ENCODE measurements around the gene TINCR.

DNA sequence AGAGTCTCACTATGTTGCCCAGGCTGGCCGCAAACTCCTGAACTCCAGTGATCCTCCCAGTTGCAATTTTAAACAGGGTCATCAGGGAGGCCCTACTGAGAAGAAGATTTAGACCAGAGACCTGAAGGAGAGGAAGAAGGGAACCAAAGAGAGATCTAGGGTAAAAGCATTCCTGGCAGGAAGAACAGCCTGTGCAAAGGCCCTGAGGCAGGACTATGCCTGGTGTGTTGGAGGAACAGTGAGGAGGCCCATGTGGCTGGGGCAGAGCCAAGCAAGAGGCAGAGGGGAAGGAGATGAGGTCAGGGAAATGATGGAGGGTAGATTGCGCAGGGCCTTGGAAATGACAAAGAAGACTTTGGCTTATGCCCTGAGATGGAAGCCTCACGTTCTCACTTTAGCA, 34.5 kb downstream of the TINCR start:
- TF ChIP-seq, protein P1, sequence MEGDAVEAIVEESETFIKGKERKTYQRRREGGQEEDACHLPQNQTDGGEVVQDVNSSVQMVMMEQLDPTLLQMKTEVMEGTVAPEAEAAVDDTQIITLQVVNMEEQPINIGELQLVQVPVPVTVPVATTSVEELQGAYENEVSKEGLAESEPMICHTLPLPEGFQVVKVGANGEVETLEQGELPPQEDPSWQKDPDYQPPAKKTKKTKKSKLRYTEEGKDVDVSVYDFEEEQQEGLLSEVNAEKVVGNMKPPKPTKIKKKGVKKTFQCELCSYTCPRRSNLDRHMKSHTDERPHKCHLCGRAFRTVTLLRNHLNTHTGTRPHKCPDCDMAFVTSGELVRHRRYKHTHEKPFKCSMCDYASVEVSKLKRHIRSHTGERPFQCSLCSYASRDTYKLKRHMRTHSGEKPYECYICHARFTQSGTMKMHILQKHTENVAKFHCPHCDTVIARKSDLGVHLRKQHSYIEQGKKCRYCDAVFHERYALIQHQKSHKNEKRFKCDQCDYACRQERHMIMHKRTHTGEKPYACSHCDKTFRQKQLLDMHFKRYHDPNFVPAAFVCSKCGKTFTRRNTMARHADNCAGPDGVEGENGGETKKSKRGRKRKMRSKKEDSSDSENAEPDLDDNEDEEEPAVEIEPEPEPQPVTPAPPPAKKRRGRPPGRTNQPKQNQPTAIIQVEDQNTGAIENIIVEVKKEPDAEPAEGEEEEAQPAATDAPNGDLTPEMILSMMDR (conservative IDR thresholded peaks at IDR 0.05 in 1 of 2, IDR thresholded peaks at IDR 0.05 in 1 of 2; ENCODE audit: extremely low read depth in 1 of 2, insufficient read depth in 1 of 2, low read depth in 1 of 2, low read length in 2 of 2) = no peak
- TF ChIP-seq EZH2 (IDR thresholded peaks at IDR 0.05; ENCODE audit: borderline replicate concordance, low read length) = no peak
